GM19351 (cell line): ENCODE results near the gene CSRNP3.

Experiments
- ATAC-seq: cut with Tn5 transposase; IDR thresholded peaks from one replicate; pipeline ENCODE4 v1.9.1; 2021; ENCODE audit warnings: mild to moderate bottlenecking, moderate library complexity; ENCODE audit not compliant: unreplicated experiment

The CSRNP3 gene

DNA sequence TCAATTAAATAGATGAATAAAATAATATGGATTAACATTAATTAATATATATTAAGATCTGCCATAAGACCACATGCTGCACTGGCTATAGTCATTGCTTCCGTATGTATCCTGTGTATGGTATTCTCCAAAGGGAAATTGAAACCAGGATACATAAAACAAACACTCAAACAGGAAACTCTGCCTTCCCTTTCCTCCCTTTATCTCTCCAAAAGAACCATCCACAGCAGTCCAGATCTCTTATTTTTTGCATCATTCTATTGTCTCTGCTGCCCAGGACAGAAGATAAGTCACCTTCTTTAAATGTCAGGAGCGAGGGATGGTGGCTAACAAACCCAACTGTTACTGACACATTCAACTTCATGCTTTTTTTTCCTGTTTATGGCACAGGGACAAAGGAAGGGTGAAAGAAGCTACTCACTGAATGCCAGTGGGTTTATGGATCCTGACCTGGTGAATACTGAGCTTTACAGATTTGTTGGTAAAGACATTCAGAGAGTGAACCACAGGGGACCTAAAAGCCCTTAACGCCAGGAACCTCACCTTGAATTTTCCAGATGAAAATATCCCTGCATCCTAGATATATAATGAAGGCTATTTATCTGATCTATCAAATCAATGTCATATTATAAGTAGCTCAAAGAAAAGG, 67.5 kb downstream of the CSRNP3 start:
- ATAC-seq: no peak

- ATAC-seq: no peak
These were observed 70.5 kb downstream of the CSRNP3 start for GRCh38 chr2:165539985-165540384.

- peak; percentile 99 for ATAC-seq
These were observed 75.4 kb downstream of the CSRNP3 start for GRCh38 chr2:165544897-165545296.

- ATAC-seq: no peak
These were observed 78.4 kb downstream of the CSRNP3 start for GRCh38 chr2:165547900-165548299.

DNA sequence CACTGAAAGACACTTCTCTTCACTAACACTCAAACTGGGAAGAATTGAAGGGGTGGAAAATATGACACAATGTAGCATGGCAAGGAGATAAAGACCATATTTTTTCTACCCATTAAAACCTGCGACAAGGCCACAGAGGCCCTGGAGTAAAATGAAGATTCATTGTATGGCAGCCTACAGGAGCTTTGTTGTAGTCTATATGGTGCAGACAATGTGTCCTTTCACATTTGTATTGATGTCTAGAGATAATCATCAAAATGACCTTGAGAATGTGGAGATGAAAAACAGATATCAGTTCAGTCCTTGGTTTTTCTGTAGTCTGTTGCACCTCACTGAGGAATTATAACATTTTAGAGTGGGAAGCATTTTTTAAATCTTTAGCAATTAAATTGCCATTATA, 80.1 kb downstream of the CSRNP3 start:
- ATAC-seq: no peak

DNA sequence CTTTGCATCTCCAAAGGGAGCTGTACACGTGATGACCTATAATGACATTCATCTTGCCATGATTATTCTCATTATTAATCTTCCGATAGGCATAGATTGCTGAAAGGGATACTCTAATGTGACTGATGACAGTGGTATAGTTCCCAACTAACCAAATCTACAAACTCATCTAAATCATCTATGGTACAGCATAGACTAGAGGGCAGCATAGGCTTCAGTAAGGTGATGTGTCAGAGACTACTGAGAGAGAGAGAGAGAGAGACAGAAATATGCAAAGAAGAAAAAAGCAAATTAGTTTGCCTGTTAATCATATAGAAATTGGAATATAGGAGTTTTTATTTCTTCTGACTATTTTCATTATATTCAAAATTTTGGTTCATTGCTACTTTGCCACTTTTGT, 89.3 kb downstream of the CSRNP3 start:
- no peak for ATAC-seq

DNA sequence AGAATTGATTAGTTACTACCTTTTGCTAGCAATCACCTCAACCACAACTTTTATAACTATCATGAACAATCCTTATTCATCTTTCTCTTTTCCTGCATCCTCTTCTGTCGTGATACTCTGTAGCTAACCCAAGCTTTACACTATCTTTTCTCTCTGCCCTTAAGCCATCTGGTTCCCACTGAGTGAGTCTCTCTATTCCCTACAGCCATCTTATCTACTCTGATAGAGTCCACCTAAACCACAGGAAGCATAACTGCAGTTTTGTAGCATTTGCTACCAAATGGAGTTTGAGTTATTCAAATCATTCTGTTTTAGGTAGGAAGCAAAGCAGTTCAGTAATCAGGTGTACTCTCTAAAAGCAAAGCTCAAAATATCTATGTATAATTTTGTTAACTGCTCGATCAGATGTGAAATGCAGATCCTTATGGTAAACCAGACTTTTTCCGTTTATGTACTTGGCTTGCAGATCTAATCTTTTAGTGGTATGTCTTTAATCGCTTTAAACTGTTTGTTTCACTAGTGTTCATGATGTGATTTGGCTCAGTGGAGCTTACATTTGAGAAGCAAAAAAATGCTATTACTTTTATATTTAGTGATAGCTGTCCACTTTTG, 91.0 kb downstream of the CSRNP3 start:
- ATAC-seq: no peak

DNA sequence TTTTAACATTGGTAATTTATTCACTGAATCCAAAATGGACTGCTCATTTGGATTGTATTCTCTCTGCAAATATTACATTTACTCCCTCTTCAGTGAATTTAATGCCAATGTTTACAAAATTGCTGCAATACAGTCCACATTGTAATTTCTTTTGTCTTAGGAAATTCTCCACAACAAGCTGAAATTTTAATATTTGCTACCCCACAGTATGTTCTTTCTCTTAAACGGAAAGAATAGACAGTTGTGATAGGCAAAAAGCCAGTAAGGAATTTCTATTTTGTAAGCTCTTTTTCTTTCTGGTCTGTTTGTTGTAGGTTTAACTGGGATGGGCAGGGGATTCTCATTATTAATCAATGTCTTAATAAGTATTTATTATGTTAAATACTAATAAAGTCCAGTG, 92.0 kb downstream of the CSRNP3 start:
- ATAC-seq: no peak

- no peak for ATAC-seq
These were observed 92.7 kb downstream of the CSRNP3 start for GRCh38 chr2:165562233-165562632.

- ATAC-seq: peak; percentile 55
These were observed 94.1 kb downstream of the CSRNP3 start for GRCh38 chr2:165563468-165564225.

- ATAC-seq: no peak
These were observed 96.5 kb downstream of the CSRNP3 start for GRCh38 chr2:165566008-165566407.

DNA sequence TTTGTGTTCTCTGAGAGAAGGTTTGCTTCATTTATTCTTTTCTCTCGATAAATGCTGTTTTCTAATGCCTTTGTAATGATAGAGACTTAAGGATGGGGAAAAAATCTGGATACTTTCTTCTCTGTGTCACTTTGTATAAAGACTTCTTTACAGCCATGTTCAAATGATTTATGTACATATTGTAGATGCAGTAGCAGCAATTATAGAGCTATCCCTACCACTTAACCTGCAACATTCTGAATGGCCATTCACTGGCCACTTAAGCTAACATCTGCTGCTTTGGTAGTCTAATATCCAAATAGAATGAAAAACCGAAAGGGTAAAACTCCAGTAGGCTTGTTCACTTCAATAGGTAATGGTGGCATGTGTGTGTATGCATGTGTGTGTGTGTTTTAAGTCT, 97.8 kb downstream of the CSRNP3 start:
- no peak for ATAC-seq

- no peak for ATAC-seq
These were observed 98.9 kb downstream of the CSRNP3 start for GRCh38 chr2:165568361-165568760.

- no peak for ATAC-seq
These were observed 102.0 kb downstream of the CSRNP3 start for GRCh38 chr2:165571477-165571876.

- no peak for ATAC-seq
These were observed 102.7 kb downstream of the CSRNP3 start for GRCh38 chr2:165572151-165572550.

DNA sequence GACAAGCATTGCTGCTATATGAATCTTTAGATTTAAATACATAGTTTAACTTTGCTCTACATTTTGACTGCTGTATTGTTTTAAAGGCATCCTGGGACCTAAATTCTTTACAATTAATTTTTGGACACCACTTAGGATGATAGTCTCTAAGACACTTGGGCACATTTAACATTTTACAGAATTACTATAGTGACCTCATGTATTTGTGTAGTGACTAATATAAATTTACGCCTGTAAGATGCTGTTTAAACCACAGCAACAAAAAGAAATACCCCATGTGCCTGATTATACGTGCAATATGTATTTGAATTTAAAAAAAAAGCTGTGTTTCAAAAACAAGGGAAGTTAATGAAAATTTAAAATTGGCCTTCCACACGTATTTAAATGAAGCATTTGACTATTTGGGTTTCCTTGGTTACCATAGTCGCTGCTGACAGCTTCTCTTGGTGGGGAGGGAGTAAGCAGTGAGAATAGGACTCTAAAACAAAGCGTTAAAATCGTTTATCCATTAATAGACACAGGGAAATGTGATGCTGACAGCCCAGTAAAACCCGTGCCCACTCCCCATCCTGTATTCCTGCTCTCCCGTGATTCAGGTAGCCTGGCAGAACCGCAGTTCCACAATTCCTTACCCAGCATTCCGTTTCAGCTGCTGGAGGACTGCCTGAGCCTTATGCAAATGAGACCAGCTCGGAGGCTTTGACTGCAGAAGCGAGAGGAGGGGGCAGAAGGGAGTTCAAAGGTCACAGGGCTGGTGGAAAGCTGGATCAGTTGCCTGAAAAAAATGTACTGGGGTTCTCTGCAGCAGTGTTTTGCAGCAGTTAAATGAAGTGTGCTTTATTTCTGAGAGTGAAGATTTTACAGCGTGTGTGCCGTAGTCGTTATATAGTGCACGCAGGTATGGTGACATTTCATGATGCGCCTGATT, 104.3 kb downstream of the CSRNP3 start:
- no peak for ATAC-seq

DNA sequence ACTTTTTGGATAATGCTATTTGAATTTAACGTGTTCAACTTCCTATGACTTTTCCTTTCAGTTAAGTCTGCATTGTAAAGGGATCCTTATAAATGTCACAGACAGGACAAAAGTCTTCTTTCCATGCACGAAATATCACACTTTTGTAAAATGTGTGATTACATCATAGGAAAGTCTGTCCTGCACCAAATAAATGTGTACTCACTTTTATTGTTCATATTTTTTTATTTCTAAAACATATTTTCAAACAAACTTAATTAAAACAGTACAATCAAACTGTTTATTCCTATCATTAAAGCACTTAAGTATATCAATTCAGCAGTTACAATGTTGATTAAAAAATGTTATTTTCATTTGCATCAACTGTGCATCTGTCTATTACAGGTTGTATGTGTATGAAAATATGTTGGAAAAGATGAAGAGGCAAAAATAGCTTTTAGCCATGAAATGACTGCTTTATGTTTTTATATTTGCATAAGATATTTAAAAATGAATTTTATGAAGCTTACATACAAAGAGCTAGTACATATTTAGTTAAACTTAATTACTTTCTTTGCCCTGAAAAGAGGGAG, 105.6 kb downstream of the CSRNP3 start:
- no peak for ATAC-seq

GRCh38 chr2:165576409-165577154, 107.1 kb downstream of the CSRNP3 start:
- no peak for ATAC-seq

DNA sequence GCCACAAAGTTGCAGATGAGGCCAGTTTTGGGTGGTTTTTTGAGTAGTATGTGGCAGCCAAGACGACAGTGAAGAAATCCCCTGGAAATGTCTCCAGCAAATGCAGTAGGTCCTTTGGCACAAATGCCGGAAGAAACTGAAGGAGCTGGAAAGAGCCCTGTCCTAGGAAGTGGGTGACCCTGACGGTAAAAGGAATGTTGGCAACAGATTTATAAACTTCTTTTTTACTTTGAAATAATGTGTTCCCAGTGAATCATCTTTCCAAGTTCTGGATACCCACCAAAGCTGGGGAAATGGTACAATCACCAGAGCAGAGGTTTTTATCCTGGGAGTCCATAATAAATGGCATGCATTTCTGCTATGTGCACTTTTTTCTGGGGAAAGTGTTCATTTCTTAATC, 112.9 kb downstream of the CSRNP3 start:
- no peak for ATAC-seq

DNA sequence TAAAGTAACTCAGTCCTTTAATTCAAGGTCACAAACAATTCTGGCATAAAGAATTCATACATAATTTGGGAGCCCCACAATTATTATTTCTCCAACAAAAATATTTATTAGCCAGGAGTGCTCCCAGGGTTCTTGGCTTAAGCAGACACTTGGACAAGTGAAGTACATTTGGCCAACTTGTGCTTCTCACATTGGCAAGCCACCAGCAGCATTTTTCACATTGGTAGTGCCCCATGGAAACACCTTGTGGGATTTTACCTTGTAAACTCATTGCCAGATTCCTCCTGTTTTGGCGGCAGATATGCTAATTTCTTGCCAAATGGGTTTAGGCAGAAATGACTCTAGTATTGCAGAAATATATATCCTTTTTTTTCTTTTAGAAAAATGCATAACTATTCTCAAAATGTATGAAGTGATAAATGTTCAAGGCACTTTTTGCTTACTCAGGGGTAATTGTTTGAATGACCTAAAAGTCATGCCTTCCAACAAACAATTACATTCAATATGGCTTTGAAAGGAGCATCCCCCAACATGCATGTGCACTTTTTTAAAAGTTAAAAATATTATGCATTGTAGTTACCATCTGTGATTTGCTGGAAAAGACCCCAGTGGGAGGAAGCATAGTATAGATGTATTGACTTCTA, 113.5 kb downstream of the CSRNP3 start:
- no peak for ATAC-seq
